IMR-90 (cell line): Measurements from ENCODE around the gene NFE2L1. TPM values are rescaled to one million over a fixed set of nuclear protein-coding genes. Genes with fewer than 3 reads are reported as not detected.

Experiments
- ATAC-seq: fragments of 200-7000 bp; cut with Tn5 transposase; 2 replicates; pipeline ENCODE4 v1.9.1; 2020; ENCODE audit warnings: low read depth, mild to moderate bottlenecking, moderate library complexity
- BruUV-seq: library from RNA; stranded (reverse); fragments of 400-500 nt; replicated peaks from 2 replicates; lab custom pipeline; 2021; lab: Mats Ljungman, UMichigan
- CTCF ChIA-PET: fragments of 300-600 bp; formaldehyde crosslinking; extraction: SDS; loops from one replicate; lab custom pipeline; 2021; ENCODE audit warnings: antibody characterized with exemption; lab: Yijun Ruan, JAX
- POLR2A ChIA-PET: fragments of 300-600 bp; sonication (Branson Sonifier 250); formaldehyde crosslinking; loops from one replicate; lab custom pipeline; 2022; ENCODE audit warnings: antibody characterized with exemption; ENCODE audit not compliant: unreplicated experiment; lab: Charles Lee
- DNase-seq: peaks from one replicate; pipeline ENCODE4 v3.0.0; 2013
- H2AFZ ChIP-seq: replicated peaks from 2 replicates; pipeline ENCODE3; 2013; ENCODE audit warnings: low read length, mild to moderate bottlenecking; ENCODE audit not compliant: poor library complexity
- H2AK5ac ChIP-seq: 2 replicates; pipeline ENCODE4 v1.6.1; 2013; ENCODE audit warnings: low read depth, low read length, inconsistent platforms
- H2AK9ac ChIP-seq: replicated peaks from 2 replicates; pipeline ENCODE3; 2013; ENCODE audit warnings: mild to moderate bottlenecking, low read depth, low read length, moderate library complexity; ENCODE audit not compliant: poor library complexity
- H2BK120ac ChIP-seq: 2 replicates; pipeline ENCODE4 v1.6.1; 2013; ENCODE audit warnings: low read depth, low read length, inconsistent platforms
- H2BK15ac ChIP-seq: 3 replicates; pipeline ENCODE4 v1.6.1; 2013; ENCODE audit warnings: low read depth, low read length, inconsistent platforms
- H2BK20ac ChIP-seq: 2 replicates; pipeline ENCODE4 v1.6.1; 2013; ENCODE audit warnings: low read depth, mild to moderate bottlenecking, inconsistent platforms, low read length, moderate library complexity
- H2BK5ac ChIP-seq: 2 replicates; pipeline ENCODE4 v1.6.1; 2013; ENCODE audit warnings: mild to moderate bottlenecking, low read depth, low read length, inconsistent platforms; ENCODE audit not compliant: poor library complexity, severe bottlenecking
- H3K14ac ChIP-seq: replicated peaks from 2 replicates; pipeline ENCODE4 v1.6.1; 2013; ENCODE audit warnings: low read depth, low read length, inconsistent platforms
- H3K18ac ChIP-seq: 2 replicates; pipeline ENCODE4 v1.6.1; 2013; ENCODE audit warnings: low read depth, low read length, control low read depth
- H3K23ac ChIP-seq: 2 replicates; pipeline ENCODE4 v1.6.1; 2013; ENCODE audit warnings: low read depth, low read length, inconsistent platforms
- H3K27ac ChIP-seq: 2 replicates; pipeline ENCODE4 v1.5.1; 2013; ENCODE audit warnings: mild to moderate bottlenecking, control low read depth, low read length; ENCODE audit not compliant: insufficient read depth
- H3K27me3 ChIP-seq: 2 replicates; pipeline ENCODE4 v1.6.1; 2013; ENCODE audit warnings: low read length; ENCODE audit not compliant: control insufficient read depth, insufficient read depth
- H3K36me3 ChIP-seq: 2 replicates; pipeline ENCODE4 v1.6.1; 2013; ENCODE audit warnings: low read length, mixed read lengths; ENCODE audit not compliant: control insufficient read depth, insufficient read depth
- H3K4ac ChIP-seq: 2 replicates; pipeline ENCODE4 v1.6.1; 2013; ENCODE audit warnings: low read depth, low read length, inconsistent platforms
- H3K4me1 ChIP-seq: 2 replicates; pipeline ENCODE4 v1.6.1; 2013; ENCODE audit warnings: low read length, mixed read lengths; ENCODE audit not compliant: control insufficient read depth, insufficient read depth
- H3K4me2 ChIP-seq: 2 replicates; pipeline ENCODE4 v1.6.1; 2013; ENCODE audit warnings: low read depth, mild to moderate bottlenecking, control low read depth, low read length, moderate library complexity
- H3K4me3 ChIP-seq: 2 replicates; pipeline ENCODE4 v1.5.1; 2013; ENCODE audit warnings: low read depth, mild to moderate bottlenecking, control low read depth, low read length, moderate library complexity; ENCODE audit not compliant: insufficient read depth
- H3K56ac ChIP-seq: 2 replicates; pipeline ENCODE4 v1.6.1; 2013; ENCODE audit warnings: low read length, inconsistent platforms; ENCODE audit not compliant: insufficient read depth; ENCODE audit errors: extremely low read depth
- H3K79me1 ChIP-seq, 2 experiments: 2 replicates each; pipeline ENCODE4 v1.6.1; 2013; ENCODE audit warnings: low read length in 2 of 2, inconsistent platforms in 1 of 2, low read depth in 1 of 2
- H3K9ac ChIP-seq: 2 replicates; pipeline ENCODE4 v1.6.1; 2013; ENCODE audit warnings: low read depth, low read length, control low read depth
- H3K9me1 ChIP-seq: 2 replicates; pipeline ENCODE4 v1.6.1; 2013; ENCODE audit warnings: low read length, inconsistent platforms; ENCODE audit not compliant: insufficient read depth
- H3K9me3 ChIP-seq: 2 replicates; pipeline ENCODE4 v1.6.1; 2013; ENCODE audit warnings: low read length; ENCODE audit not compliant: control insufficient read depth, insufficient read depth
- H4K20me1 ChIP-seq: 2 replicates; pipeline ENCODE4 v1.6.1; 2013; ENCODE audit warnings: low read length, inconsistent platforms; ENCODE audit not compliant: insufficient read depth
- H4K5ac ChIP-seq: 2 replicates; pipeline ENCODE4 v1.6.1; 2013; ENCODE audit warnings: mild to moderate bottlenecking, low read depth, low read length, control low read depth
- H4K8ac ChIP-seq, 2 experiments: 2 replicates each; pipeline ENCODE4 v1.6.1; 2013; ENCODE audit warnings: low read depth in 2 of 2, low read length in 2 of 2, control low read depth in 1 of 2, inconsistent platforms in 1 of 2
- H4K91ac ChIP-seq: 2 replicates; pipeline ENCODE4 v1.6.1; 2013; ENCODE audit warnings: low read depth, low read length, inconsistent platforms; ENCODE audit not compliant: insufficient read depth
- BHLHE40 ChIP-seq: fragments of 150-350 bp; IDR thresholded peaks from 2 replicates; pipeline ENCODE4 v1.6.1; 2016; ENCODE audit warnings: mild to moderate bottlenecking, low read depth, low read length
- CEBPB ChIP-seq: IDR thresholded peaks from 2 replicates; pipeline ENCODE4 v1.6.1; 2012; ENCODE audit warnings: low read depth, low read length, improper control_type of control experiment
- CHD1 ChIP-seq: IDR thresholded peaks from 2 replicates; pipeline ENCODE4 v1.6.1; 2012; ENCODE audit warnings: low read depth, low read length, improper control_type of control experiment
- FOS ChIP-seq: fragments of 150-350 bp; IDR thresholded peaks from 2 replicates; pipeline ENCODE4 v1.6.1; 2016; ENCODE audit warnings: low read depth, low read length
- MAFK ChIP-seq: IDR thresholded peaks from 2 replicates; pipeline ENCODE4 v1.6.1; 2012; ENCODE audit warnings: low read depth, low read length, improper control_type of control experiment
- POLR2A ChIP-seq: IDR thresholded peaks from 2 replicates; pipeline ENCODE4 v1.6.1; 2012; ENCODE audit warnings: mild to moderate bottlenecking, low read depth, low read length
- RAD21 ChIP-seq: IDR thresholded peaks from 2 replicates; pipeline ENCODE4 v1.6.1; 2012; ENCODE audit warnings: low read length, improper control_type of control experiment
- RCOR1 ChIP-seq: IDR thresholded peaks from 2 replicates; pipeline ENCODE4 v1.6.1; 2012; ENCODE audit warnings: mild to moderate bottlenecking, low read length, improper control_type of control experiment; ENCODE audit not compliant: insufficient replicate concordance
- RFX5 ChIP-seq: IDR thresholded peaks from 2 replicates; pipeline ENCODE4 v1.8.0; 2012; ENCODE audit warnings: low read depth, mild to moderate bottlenecking, low read length, moderate library complexity
- SMC3 ChIP-seq: fragments of 150-350 bp; IDR thresholded peaks from 2 replicates; pipeline ENCODE4 v1.6.1; 2016; ENCODE audit warnings: low read depth, mild to moderate bottlenecking, antibody characterized with exemption, low read length, moderate library complexity
- WGBS, 2 experiments: methylation state at CpG; one replicate each; pipeline versions ENCODE4 v1.1.5 to v1.1.7; 2013; ENCODE audit warnings: missing lambda C conversion rate in 2 of 2; ENCODE audit not compliant: insufficient read length in 1 of 2; ENCODE audit errors: extremely low coverage in 2 of 2; 5-methylcytosine and 5-hydroxymethylcytosine counted together
- dilution Hi-C: fragments of 300-500 bp; cut with HindIII; formaldehyde crosslinking; loops from one replicate; pipeline ENCODE4 v1.14.3; 2018; ENCODE audit warnings: low sequenced_read_pairs; ENCODE audit not compliant: unreplicated experiment
- in situ Hi-C: fragments of 300-500 bp; cut with MboI; formaldehyde crosslinking; loops from 3 replicates; pipeline ENCODE4 v1.14.3; 2019; ENCODE audit warnings: low sequenced_read_pairs, inconsistent platforms, mixed read lengths
- intact Hi-C: fragments of 100-400 bp; cut with micrococcal nuclease; formaldehyde crosslinking; loops from 2 replicates; pipeline ENCODE4 v1.10.0; 2022
- polyA plus RNA-seq, 3 experiments: library from polyadenylated mRNA; depleted of rRNA; stranded (reverse); fragments of >200 nt; gene quantifications; 2 replicates each; pipeline ENCODE4 v1.2.3, GENCODE V29; 2012; ENCODE audit warnings: low replicate concordance in 1 of 3
- total RNA-seq: library from RNA; depleted of rRNA; stranded (reverse); fragments of >200 nt; gene quantifications from 2 replicates; pipeline ENCODE4 v1.2.3, GENCODE V29; 2012
- TF ChIP-seq, protein P1 (sequence below): fragments of 150-350 bp; IDR thresholded peaks from 2 replicates; pipeline ENCODE4 v1.6.1; 2016; ENCODE audit warnings: low read depth, mild to moderate bottlenecking, low read length, moderate library complexity, borderline replicate concordance
- TF ChIP-seq, protein P2 (sequence below): fragments of 150-350 bp; IDR thresholded peaks from 2 replicates; pipeline ENCODE4 v1.6.1; 2017; ENCODE audit warnings: mild to moderate bottlenecking, antibody characterized with exemption, low read length, low read depth

NFE2L1 gene
- total and polyA plus RNA-seq, 2 of the 4 experiments (the other 2 are of a cell fraction), result 42.8 to 122 TPM

DNA sequence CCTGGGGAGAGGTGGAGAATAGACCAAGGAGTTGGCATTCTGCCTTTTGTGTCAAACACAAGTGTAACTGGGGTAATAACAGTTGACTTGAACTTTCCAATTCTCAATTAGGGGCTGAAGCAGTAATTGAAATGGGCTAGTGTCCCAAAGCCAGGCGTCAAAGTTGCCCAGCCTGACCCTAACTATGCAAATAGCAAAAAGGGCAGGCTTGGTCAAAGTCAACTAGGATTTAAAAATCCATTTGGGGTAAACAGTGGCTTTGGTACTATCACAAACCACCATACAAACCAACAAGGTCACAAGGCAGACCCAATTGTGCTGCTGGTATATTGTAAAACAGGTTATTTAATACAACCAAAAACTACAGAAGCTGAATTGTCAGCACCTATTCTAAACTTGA, 18.0 kb downstream of the NFE2L1 start:
- no peak for DNase-seq
- in situ Hi-C loops (loop anchor here (5.0 kb wide), 1 partner anchor 34 kb away; no protein-coding TSS in a partner anchor), intact Hi-C loops (no loop called here), dilution Hi-C loops (no loop called here)
- Histone ChIP-seq H3K4me3 (no peak overlapping the region), H3K4me2 (no peak overlapping the region), H3K23ac (no peak overlapping the region), H4K91ac (no peak overlapping the region), H2AK9ac (no peak overlapping the region), H3K14ac (no peak overlapping the region), H3K4me1 (peaks cover 2% of the 10 kb centered on the region), H2AFZ (no peak overlapping the region), H3K9me3 (no peaks in the 10 kb centered on the region), H2BK20ac (no peak overlapping the region), H2BK15ac (no peak overlapping the region), H3K56ac (no peak overlapping the region), H2AK5ac (no peak overlapping the region; the same call in 1 of the 2 replicates), H3K27me3 (no peaks in the 10 kb centered on the region), H4K20me1 (peaks cover 5% of the 10 kb centered on the region; the same call in 1 of the 2 replicates), H3K18ac (no peak overlapping the region), H2BK5ac (no peak overlapping the region), H3K27ac (no peak overlapping the region), H2BK120ac (no peak overlapping the region), H3K4ac (no peak overlapping the region), H4K8ac (no peak overlapping the region), H3K9ac (no peak overlapping the region), H3K79me1 (peaks cover 14 to 55% of the 10 kb centered on the region in 2 experiments), H4K5ac (no peak overlapping the region), H3K9me1 (peaks cover 3% of the 10 kb centered on the region), H3K36me3 (peaks cover 35% of the 10 kb centered on the region)
- ATAC-seq, result no peak
- no CpG with 5 or more reads among the region's 1 CpG for WGBS, 2 experiments
- ChIA-PET CTCF (no interaction called here), POLR2A (no interaction called here)
- TF ChIP-seq BHLHE40 (no peak), POLR2A (no peak), MAFK (no peak), CEBPB (no peak), FOS (no peak), CHD1 (no peak), RAD21 (no peak), RCOR1 (no peak), RFX5 (no peak), SMC3 (no peak)
- TF ChIP-seq, protein P1, sequence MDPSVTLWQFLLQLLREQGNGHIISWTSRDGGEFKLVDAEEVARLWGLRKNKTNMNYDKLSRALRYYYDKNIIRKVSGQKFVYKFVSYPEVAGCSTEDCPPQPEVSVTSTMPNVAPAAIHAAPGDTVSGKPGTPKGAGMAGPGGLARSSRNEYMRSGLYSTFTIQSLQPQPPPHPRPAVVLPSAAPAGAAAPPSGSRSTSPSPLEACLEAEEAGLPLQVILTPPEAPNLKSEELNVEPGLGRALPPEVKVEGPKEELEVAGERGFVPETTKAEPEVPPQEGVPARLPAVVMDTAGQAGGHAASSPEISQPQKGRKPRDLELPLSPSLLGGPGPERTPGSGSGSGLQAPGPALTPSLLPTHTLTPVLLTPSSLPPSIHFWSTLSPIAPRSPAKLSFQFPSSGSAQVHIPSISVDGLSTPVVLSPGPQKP, result no peak
- TF ChIP-seq, protein P2, sequence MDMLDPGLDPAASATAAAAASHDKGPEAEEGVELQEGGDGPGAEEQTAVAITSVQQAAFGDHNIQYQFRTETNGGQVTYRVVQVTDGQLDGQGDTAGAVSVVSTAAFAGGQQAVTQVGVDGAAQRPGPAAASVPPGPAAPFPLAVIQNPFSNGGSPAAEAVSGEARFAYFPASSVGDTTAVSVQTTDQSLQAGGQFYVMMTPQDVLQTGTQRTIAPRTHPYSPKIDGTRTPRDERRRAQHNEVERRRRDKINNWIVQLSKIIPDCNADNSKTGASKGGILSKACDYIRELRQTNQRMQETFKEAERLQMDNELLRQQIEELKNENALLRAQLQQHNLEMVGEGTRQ, result no peak
- BruUV-seq, result no TSS peak
